HG03097 (cell line): ENCODE measurements around the gene AGAP1.
"Not testable (repeated sequence)": the region's sequence is repeated elsewhere in the genome, so short reads cannot be mapped to it uniquely, and the experiment has no call there.

ENCODE experiments used
- ATAC-seq: cut with Tn5 transposase; IDR thresholded peaks from one replicate; pipeline ENCODE4 v1.9.1; 2021; ENCODE audit not compliant: unreplicated experiment, low FRiP score

Gene AGAP1

DNA sequence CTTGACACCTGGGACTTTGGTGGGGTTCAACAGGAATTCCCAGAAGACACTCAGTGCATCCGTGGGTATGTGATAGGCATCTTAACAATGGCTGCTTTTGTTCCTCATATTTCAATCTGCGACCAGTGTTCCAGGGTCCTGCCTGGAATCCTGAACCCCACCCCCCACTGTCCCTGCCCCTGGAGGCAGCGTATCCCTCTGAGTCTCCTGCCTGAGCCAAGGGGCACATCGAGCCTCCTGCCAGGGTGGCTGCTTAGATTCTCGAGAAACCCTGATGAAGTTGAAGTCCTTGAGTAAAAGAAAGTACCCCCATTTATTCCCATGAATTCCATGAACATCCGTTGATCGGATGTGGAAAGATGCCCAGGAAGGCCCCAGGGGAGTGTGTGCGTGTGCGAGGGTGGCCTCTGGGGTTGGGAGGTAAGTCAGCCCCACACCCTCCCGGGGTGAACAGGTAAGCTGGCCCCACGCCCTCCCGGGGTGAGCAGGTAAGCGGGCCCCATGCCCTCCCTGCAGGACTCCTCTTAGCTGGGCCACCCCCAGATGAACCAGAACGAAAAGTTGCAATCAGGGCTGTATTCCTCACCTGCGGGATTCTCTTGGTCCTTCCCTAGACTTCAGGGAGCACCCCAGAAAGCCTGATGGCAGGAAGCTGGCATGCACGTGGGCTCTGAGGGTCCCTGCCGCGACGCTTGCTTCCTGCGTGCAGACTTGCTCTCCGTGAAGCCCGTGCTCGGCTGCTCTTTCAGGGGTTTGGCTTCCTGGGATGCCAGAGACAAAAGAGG is 253.3 kb downstream of the AGAP1 start:
- ATAC-seq, result no peak

DNA sequence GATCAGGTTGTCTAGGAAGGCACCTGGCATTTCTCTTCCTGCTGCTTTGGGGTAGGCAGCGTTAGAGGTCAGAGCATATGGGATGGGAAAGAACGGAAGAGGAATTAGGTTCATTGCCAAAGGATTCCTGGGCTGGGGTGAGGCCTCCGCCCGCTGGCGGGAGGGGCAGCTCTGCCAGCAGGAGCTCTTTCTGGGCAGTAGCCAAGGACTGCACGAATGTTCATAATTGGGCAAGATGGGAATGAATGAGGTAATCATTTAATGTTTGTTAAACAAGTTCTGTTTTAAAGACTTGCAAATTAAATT is 253.9 kb downstream of the AGAP1 start:
- ATAC-seq, result no peak

DNA sequence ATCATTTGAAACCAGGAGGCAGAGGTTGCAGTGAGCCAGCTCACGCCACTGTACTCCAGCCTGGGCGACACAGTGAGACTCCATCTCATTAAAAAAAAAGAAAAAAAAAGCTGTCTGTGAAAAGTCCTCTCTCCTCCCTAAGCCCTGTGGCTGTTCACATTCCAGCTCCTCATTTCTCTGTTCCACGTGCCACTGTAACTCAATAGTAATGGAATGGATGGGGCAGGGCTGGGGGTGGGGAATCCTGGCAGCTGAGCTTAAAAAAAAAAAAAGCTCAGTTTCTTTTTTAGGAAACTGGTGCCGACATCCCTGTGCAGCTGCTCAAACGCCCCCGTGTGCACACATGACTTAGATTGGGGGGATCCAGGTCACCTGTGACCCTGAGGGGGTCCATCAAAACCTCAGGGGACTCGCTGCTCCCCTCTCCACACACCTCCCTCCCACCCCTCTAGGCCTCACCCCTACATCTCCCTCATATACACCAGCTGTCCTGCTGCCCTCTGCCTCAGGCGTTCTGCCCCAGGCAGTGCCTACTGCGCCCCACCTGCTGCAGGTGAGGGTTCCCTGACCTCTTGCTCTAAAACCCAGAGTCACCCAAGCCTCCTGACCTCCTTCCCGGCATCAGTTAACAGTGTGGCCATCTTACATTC is 255.4 kb downstream of the AGAP1 start:
- ATAC-seq, result no peak

GRCh38 chr2:235749771-235750160 is 255.9 kb downstream of the AGAP1 start:
- no peak for ATAC-seq

DNA sequence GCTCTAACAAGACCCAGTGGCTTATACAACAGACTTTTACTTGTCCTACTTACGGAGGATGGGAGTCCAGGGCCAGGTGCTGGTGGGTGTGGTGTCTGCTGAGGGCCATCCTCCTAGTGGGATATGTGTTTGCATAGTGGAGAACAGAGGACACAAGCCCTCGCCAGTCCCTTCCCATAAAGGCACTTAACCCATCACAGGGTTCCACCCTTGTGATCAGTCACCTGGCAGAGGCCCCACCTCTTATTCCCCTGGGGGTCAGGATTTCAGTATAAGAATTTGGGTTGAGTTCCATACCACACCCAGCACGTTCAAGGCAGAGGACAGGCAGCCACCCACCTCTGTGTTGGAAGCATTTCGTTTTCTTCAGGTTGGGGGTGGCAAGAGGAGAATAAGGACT is 259.0 kb downstream of the AGAP1 start:
- no peak for ATAC-seq

DNA sequence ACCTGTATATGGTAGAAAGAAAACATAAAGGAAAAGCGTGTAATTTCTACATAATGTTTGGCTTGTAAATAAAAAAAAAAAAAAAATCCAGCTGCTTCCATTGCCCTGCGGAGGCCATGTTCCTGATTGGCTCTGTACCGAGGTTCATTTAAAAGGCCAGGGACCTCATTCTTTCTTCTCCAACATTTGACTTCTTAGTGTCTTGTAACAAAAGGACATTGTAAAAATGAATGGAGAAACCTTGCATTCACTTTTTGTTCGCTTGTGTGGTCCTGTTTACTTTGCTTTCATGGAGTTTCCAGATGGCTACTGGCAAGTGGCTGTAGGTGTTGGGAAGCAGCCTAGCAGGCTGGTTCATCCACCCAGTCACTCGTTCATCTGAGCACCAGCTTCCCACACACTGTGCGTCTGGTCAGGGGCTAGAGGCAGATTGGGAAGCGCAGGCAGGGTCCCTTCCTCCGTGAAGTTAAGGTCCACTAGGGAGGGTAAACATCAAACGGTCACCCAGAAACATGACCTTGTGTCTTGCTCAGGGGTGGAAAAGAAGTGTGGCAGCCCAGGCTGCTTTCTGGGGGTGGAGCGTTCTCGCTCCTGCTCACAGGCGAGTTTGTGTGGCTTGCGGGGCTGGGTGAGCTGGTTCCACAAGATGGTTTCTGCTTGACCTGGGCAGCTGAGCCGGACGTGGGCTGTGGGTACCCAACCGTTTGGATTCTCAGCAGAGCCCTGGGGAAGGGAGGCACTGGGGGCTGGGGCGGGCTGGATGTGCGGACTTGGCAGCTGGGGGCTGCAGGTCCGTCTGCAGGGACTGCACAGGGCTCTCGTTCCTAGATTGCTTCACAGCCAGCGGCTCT is 260.7 kb downstream of the AGAP1 start:
- no peak for ATAC-seq

DNA sequence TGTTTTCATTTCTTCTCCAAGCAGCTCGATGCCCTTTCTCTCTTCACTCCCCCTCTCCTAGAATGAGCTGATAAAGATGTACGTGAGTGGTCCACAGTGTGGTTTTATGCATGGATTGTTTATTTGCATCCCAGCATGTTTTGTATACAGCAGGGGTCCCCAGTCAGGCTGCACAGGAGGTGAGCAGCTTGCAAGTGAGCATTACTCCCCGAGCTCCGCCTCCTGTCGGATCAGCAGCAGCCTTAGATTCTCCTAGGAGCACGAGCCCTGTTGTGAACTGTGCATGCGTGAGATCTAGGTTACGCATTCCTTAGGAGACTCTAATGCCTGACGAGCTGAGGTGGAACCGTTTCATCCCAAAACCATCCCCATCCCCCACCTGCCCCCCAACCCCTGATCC is 262.6 kb downstream of the AGAP1 start:
- no peak for ATAC-seq

GRCh38 chr2:235757212-235757611 is 263.4 kb downstream of the AGAP1 start:
- no peak for ATAC-seq

DNA sequence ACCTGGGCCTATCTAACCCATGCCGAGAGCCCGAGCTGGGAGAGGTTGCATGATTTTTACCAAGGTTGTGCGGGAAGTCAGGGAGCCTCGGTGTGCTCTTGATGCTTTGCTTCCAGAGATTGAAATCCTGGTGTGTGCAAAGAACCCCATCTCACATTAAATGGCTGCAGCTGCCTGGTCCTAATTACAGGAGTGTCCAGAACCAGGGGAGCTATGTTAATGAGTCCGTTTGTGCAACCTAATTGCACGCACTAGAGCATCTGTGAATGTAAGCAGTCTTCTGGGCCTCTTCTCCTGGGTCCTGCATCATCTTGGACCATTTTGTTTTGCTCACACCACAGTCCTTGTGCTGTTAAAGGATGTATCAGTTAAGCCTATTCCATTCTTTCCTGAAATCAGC is 263.8 kb downstream of the AGAP1 start:
- ATAC-seq, result no peak

DNA sequence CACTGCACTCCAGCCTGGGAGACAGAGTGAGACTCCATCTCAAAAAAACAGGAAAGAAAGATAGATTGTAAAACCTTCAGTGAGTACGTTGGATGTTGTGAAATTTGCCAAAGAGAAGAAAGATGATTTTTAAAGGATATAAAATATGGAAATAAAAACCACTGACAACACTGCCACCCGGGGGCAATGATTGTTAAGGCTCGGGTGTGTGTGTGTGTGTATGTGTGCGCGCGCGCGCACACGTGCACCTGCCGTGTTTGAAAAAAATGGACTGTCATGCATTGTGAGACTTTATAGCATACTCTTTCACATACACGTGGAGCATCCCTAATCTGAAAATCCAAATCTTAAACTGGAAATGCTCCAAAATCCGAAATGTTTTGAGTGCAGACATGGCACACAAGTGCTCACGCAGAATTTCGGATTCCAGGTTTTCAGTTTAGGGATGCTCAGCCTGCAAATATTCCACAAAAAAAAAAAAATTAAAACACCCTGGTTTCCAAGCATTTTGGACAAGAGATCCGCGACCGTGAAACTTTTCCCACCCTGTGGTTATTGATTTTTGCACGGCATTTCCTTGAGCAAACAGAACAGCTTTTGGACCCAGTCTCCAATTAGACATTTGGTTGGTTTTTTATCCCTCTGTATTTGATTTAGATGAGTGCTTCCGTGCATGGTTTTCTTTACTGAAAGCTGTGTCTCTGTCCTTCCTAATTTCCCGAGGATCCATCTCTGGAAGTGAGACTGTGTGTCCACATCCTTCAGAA is 269.2 kb downstream of the AGAP1 start:
- ATAC-seq, result no peak

- no peak for ATAC-seq
Observed at GRCh38 chr2:235763816-235764215, 270.0 kb downstream of the AGAP1 start.

GRCh38 chr2:235764478-235764877 is 270.6 kb downstream of the AGAP1 start:
- ATAC-seq, result not testable (repeated sequence)

DNA sequence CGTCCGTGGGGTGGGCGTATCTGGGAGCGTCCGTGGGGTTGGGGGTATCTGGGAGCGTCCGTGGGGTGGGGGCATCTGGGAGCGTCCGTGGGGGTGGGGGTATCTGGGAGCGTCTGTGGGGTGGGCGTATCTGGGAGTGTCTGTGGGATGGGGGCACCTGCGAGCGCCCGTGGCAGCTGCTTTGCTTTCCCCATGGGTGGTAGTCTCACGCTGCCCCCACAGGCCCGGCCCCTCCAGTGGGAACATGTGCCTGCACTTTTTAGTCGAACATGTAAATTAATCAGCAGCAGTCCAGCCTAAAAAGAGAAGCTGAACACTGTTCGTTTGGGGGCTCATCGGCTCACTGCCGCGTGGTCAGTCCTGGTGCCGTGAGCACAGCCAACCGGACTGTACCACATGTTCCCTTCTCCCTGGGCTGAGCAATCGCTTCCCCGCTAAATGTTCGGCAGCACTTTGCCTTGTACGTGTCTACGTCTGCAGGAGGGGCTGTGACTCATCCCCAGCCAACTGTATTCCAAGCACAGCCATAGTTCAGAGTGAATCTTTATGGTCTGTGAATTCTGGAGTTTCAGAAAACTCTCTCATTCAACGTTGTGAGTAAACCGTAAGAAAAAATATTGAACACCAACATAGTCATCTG is 271.5 kb downstream of the AGAP1 start:
- ATAC-seq, result no peak

DNA sequence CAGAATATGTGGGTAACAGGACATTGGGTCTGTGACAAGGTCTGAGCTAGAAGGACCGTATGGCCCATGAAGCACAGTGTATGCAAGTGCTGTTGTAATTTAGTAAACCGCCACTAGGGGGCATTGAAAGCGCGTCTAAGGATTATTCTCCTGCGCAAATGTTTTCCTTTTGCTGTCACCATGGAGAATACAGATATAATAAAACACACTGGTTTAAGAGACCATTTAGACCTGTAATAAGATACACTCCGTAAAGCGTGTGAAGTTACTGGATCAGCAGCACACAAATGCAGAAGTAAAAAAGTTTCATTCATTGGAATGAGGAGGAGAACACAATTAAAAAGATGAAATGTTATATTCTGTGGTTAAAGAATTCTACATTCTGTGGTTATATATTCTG is 272.4 kb downstream of the AGAP1 start:
- ATAC-seq, result no peak

- ATAC-seq, result no peak
Observed at GRCh38 chr2:235768606-235769005, 274.8 kb downstream of the AGAP1 start.

DNA sequence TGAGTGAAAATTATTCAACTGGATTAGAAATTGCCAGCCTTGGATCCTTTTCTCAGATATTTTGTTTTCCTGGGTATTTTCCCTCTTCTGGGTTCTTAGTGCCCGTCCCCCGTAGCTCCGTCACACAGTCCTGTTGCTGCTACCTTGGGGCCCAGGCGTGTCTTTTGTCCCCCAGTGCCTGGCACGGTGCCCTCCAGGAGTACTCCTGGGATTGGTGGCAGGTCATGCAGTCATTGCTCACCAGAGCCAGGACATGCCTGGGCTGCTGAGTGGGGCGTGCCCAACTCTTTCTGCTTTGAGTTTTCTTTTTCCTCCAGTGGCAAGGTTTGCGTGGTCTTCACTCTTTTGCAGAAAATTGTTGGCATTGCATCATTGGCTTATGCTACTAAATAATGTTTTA is 275.2 kb downstream of the AGAP1 start:
- ATAC-seq, result no peak

DNA sequence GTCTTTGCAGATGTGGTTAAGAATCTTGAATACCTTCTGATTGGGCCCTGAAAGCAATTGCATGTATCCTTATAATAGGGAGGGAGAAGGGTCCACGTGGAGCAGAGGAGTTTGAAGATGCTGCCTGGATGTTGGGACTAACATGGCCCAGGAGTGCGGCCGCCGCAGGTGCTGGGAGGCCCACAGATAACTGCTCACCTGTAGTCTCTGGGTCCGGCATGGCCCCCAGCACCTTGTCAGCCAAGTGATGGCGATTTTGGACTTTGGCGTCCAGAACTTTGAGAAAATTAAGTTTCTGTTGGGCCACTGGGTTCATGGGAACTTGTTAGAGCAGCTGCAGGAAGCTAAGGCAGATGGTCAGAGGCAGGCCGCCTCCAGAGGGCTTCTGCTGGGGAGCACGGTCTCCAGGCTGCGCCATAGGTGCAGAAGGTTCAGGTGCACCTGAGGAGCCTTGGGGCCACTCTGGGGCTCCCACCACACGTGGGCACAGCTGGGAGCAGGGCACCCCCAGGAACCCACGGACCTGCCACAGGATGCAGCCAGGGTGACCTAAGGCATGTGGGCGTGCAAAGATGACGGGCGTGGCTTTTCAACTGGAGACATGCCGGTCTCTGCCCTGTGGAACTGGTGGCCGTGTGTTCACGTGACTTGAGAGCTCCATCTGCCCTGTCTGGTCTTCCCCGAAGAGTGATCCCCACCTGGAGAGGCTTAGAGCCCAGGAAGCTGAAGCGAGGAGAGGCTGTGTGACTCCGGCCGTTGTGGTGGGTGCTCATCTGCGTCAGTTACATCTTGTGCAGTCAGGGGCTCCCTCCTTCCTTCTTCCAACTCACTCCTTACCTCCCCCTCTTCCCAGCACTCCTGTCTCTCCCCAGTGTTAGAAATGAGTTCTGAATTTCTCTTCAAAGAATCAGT is 277.3 kb downstream of the AGAP1 start:
- ATAC-seq, result no peak

- ATAC-seq, result no peak
Observed at GRCh38 chr2:235773188-235773928, 279.5 kb downstream of the AGAP1 start.
